ENCODE measurements around the gene POTEH. TPM values are rescaled to one million over a fixed set of nuclear protein-coding genes. Genes with fewer than 3 reads are reported as not detected.
"Not testable (repeated sequence)": the region's sequence is repeated elsewhere in the genome, so short reads cannot be mapped to it uniquely, and the experiment has no call there.

POTEH gene
- total and polyA plus RNA-seq, 10 of the 15 experiments (the other 5 are each of a cell fraction or from before 2014, with no cell fraction given) = 0.05 to 1.9 (median 0.56) TPM; not detected in 3

- H3K4me2 ChIP-seq (ENCODE audit: control insufficient read depth, insufficient read depth); H4K20me1 ChIP-seq (ENCODE audit: control insufficient read depth, insufficient read depth); POLR2A ChIA-PET; BruUV-seq (replicated peaks); H3K27me3 ChIP-seq (replicated peaks in 1 of 2; ENCODE audit: control insufficient read depth in 2 of 2, insufficient read depth in 2 of 2, low read length in 1 of 2); CTCF ChIA-PET; H3K9me3 ChIP-seq (replicated peaks; ENCODE audit: control insufficient read depth, insufficient read depth, low read length); SMC1A ChIA-PET (ENCODE audit: uncharacterized antibody, unreplicated experiment); H3K9ac ChIP-seq (ENCODE audit: control insufficient read depth, insufficient read depth, low read length); H2AFZ ChIP-seq (ENCODE audit: control insufficient read depth, low read depth, low read length); FAIRE-seq; DNase-seq (ENCODE audit: low read depth, low spot score); RAD21 ChIA-PET (ENCODE audit: unreplicated experiment); ATAC-seq; H3K4me3 ChIP-seq; in situ Hi-C loops (cut with MboI); H3K79me2 ChIP-seq (ENCODE audit: control insufficient read depth, insufficient read depth, low read length); H3K27ac ChIP-seq (ENCODE audit: control insufficient read depth, insufficient read depth); intact Hi-C loops (cut with micrococcal nuclease; ENCODE audit: unreplicated experiment); H3K36me3 ChIP-seq (ENCODE audit: control insufficient read depth in 2 of 2, insufficient read depth in 2 of 2, low read length in 1 of 2); H3K4me1 ChIP-seq (ENCODE audit: control insufficient read depth, insufficient read depth, low read length): not testable (repeated sequence)
- WGBS (ENCODE audit: insufficient coverage, insufficient replicate concordance, low lambda C conversion rate, missing lambda C conversion rate) = 42% methylated on average over 8 of the region's 18 CpGs
These were observed 32.1 kb downstream of the POTEH start for GRCh38 chr22:15721884-15722283.

GRCh38 chr22:15729209-15729917 lies 39.5 kb downstream of the POTEH start:
- H3K36me3 ChIP-seq (ENCODE audit: control insufficient read depth in 2 of 2, insufficient read depth in 2 of 2, low read length in 1 of 2); H3K4me1 ChIP-seq (ENCODE audit: control insufficient read depth, insufficient read depth, low read length); POLR2A ChIA-PET; RAD21 ChIA-PET (ENCODE audit: unreplicated experiment); H3K27me3 ChIP-seq (replicated peaks in 1 of 2; ENCODE audit: control insufficient read depth in 2 of 2, insufficient read depth in 2 of 2, low read length in 1 of 2); ATAC-seq; SMC1A ChIA-PET (ENCODE audit: uncharacterized antibody, unreplicated experiment); H2AFZ ChIP-seq (ENCODE audit: control insufficient read depth, low read depth, low read length); intact Hi-C loops (cut with micrococcal nuclease; ENCODE audit: unreplicated experiment); CTCF ChIA-PET; DNase-seq (ENCODE audit: low read depth, low spot score); H3K4me3 ChIP-seq; H4K20me1 ChIP-seq (ENCODE audit: control insufficient read depth, insufficient read depth); H3K9ac ChIP-seq (ENCODE audit: control insufficient read depth, insufficient read depth, low read length); H3K79me2 ChIP-seq (ENCODE audit: control insufficient read depth, insufficient read depth, low read length); H3K27ac ChIP-seq (ENCODE audit: control insufficient read depth, insufficient read depth); in situ Hi-C loops (cut with MboI); FAIRE-seq; H3K4me2 ChIP-seq (ENCODE audit: control insufficient read depth, insufficient read depth); H3K9me3 ChIP-seq (replicated peaks; ENCODE audit: control insufficient read depth, insufficient read depth, low read length); BruUV-seq (replicated peaks): not testable (repeated sequence)
- WGBS (ENCODE audit: insufficient coverage, insufficient replicate concordance, low lambda C conversion rate, missing lambda C conversion rate) = 36% methylated on average over 11 of the region's 19 CpGs

- SMC1A ChIA-PET (ENCODE audit: uncharacterized antibody, unreplicated experiment); H4K20me1 ChIP-seq (ENCODE audit: control insufficient read depth, insufficient read depth); H3K4me2 ChIP-seq (ENCODE audit: control insufficient read depth, insufficient read depth); H3K79me2 ChIP-seq (ENCODE audit: control insufficient read depth, insufficient read depth, low read length); ATAC-seq; H3K27ac ChIP-seq (ENCODE audit: control insufficient read depth, insufficient read depth); DNase-seq (ENCODE audit: low read depth, low spot score); intact Hi-C loops (cut with micrococcal nuclease; ENCODE audit: unreplicated experiment); H3K4me1 ChIP-seq (ENCODE audit: control insufficient read depth, insufficient read depth, low read length); POLR2A ChIA-PET; H3K36me3 ChIP-seq (ENCODE audit: control insufficient read depth in 2 of 2, insufficient read depth in 2 of 2, low read length in 1 of 2); H2AFZ ChIP-seq (ENCODE audit: control insufficient read depth, low read depth, low read length); in situ Hi-C loops (cut with MboI); BruUV-seq (replicated peaks); H3K27me3 ChIP-seq (replicated peaks in 1 of 2; ENCODE audit: control insufficient read depth in 2 of 2, insufficient read depth in 2 of 2, low read length in 1 of 2); RAD21 ChIA-PET (ENCODE audit: unreplicated experiment); CTCF ChIA-PET; FAIRE-seq; H3K4me3 ChIP-seq; H3K9me3 ChIP-seq (replicated peaks; ENCODE audit: control insufficient read depth, insufficient read depth, low read length); H3K9ac ChIP-seq (ENCODE audit: control insufficient read depth, insufficient read depth, low read length): not testable (repeated sequence)
- WGBS (ENCODE audit: insufficient coverage, insufficient replicate concordance, low lambda C conversion rate, missing lambda C conversion rate) = no CpG with 5 or more reads among the region's 8 CpGs
These were observed 41.2 kb downstream of the POTEH start for GRCh38 chr22:15731023-15731422.

GRCh38 chr22:15734411-15734810 lies 44.6 kb downstream of the POTEH start:
- in situ Hi-C loops (cut with MboI); H3K4me2 ChIP-seq (ENCODE audit: control insufficient read depth, insufficient read depth); H3K4me1 ChIP-seq (ENCODE audit: control insufficient read depth, insufficient read depth, low read length); intact Hi-C loops (cut with micrococcal nuclease; ENCODE audit: unreplicated experiment); H3K9ac ChIP-seq (ENCODE audit: control insufficient read depth, insufficient read depth, low read length); FAIRE-seq; POLR2A ChIA-PET; H3K27me3 ChIP-seq (replicated peaks in 1 of 2; ENCODE audit: control insufficient read depth in 2 of 2, insufficient read depth in 2 of 2, low read length in 1 of 2); H3K36me3 ChIP-seq (ENCODE audit: control insufficient read depth in 2 of 2, insufficient read depth in 2 of 2, low read length in 1 of 2); H3K4me3 ChIP-seq; ATAC-seq; H2AFZ ChIP-seq (ENCODE audit: control insufficient read depth, low read depth, low read length); H3K9me3 ChIP-seq (replicated peaks; ENCODE audit: control insufficient read depth, insufficient read depth, low read length); SMC1A ChIA-PET (ENCODE audit: uncharacterized antibody, unreplicated experiment); H3K79me2 ChIP-seq (ENCODE audit: control insufficient read depth, insufficient read depth, low read length); CTCF ChIA-PET; H4K20me1 ChIP-seq (ENCODE audit: control insufficient read depth, insufficient read depth); BruUV-seq (replicated peaks); RAD21 ChIA-PET (ENCODE audit: unreplicated experiment); H3K27ac ChIP-seq (ENCODE audit: control insufficient read depth, insufficient read depth); DNase-seq (ENCODE audit: low read depth, low spot score): not testable (repeated sequence)
- 10% methylated on average over 4 of the region's 6 CpGs for WGBS (ENCODE audit: insufficient coverage, insufficient replicate concordance, low lambda C conversion rate, missing lambda C conversion rate)

All from GM12878 (cell line).